Measurements from ENCODE around the gene ADARB1.

- no peak for TF ChIP-seq EZH2 (IDR thresholded peaks at IDR 0.05; ENCODE audit: low read depth, unreplicated experiment)
- TF ChIP-seq POLR2AphosphoS5 (IDR thresholded peaks at IDR 0.05; ENCODE audit: low read depth), result no peak
- no peak for TF ChIP-seq JUNB (IDR thresholded peaks at IDR 0.05; ENCODE audit: unreplicated experiment)
- TF ChIP-seq CTCF (conservative IDR thresholded peaks at IDR 0.05; ENCODE audit: low read depth in 2 of 2), result no peak
- TF ChIP-seq NANOG (IDR thresholded peaks at IDR 0.05; ENCODE audit: borderline replicate concordance), result no peak
- no peak for TF ChIP-seq EZH2phosphoT487 (IDR thresholded peaks at IDR 0.05; ENCODE audit: unreplicated experiment)
- TF ChIP-seq CREB1 (CRISPR knock-in tag; IDR thresholded peaks at IDR 0.05; ENCODE audit: low read depth), result no peak
- no peak for TF ChIP-seq ZNF462 (CRISPR knock-in tag; IDR thresholded peaks at IDR 0.05)
- TF ChIP-seq REST (IDR thresholded peaks at IDR 0.05; ENCODE audit: unreplicated experiment), result no peak
Measured at GRCh38 chr21:45041984-45042663, 32.3 kb upstream of the ADARB1 start.
